ENCODE data around the gene ZNF700. TPM values are rescaled to one million over a fixed set of nuclear protein-coding genes. Genes with fewer than 3 reads are reported as not detected.

Gene ZNF700
- total and polyA plus RNA-seq, 2 donors (not counting 1 experiment from before 2014, with no cell fraction given) = 14.3 to 34.9 TPM

GRCh38 chr19:11995174-11995573 is 70.3 kb downstream of the ZNF700 start:
- no peaks in the 10 kb centered on the region for H3K27me3 ChIP-seq (replicated peaks in 1 of 4; ENCODE audit: control extremely low read depth in 1 of 4, control insufficient read depth in 3 of 4, insufficient read depth in 4 of 4, low read length in 3 of 4)
- no peaks in the 10 kb centered on the region for H3K36me3 ChIP-seq (replicated peaks in 1 of 2; ENCODE audit: control extremely low read depth in 1 of 2, control insufficient read depth in 1 of 2, extremely low read depth in 1 of 2, insufficient read depth in 2 of 2, low read length in 1 of 2)
- Mint-ChIP-seq H3K27me3 (no peaks in the 10 kb centered on the region), H3K27ac (no peak overlapping the region), H3K9me3 (ENCODE audit: insufficient read depth) (no peaks in the 10 kb centered on the region), H3K4me3 (no peak overlapping the region), H3K4me1 (peaks cover 33% of the 10 kb centered on the region)
- no peaks in the 10 kb centered on the region for H3K9me3 ChIP-seq (ENCODE audit: control extremely low read depth in 1 of 3, control insufficient read depth in 2 of 3, insufficient read depth in 1 of 3, low read length in 2 of 3)
- no peak for DNase-seq
- H3K4me1 ChIP-seq (ENCODE audit: control insufficient read depth in 2 of 2, insufficient read depth in 2 of 2, low read length in 2 of 2) = peaks cover 7 to 12% of the 10 kb centered on the region in 2 donors
- H3K79me2 ChIP-seq (ENCODE audit: control insufficient read depth, insufficient read depth, low read length) = peaks cover 89% of the 10 kb centered on the region
- ChIA-PET CTCF (no interaction called here), POLR2A (no interaction called here)
- H3K4me2 ChIP-seq (replicated peaks; ENCODE audit: low read depth, low read length, poor library complexity, severe bottlenecking) = no peak overlapping the region
- H2AFZ ChIP-seq (ENCODE audit: insufficient read depth, low read depth, low read length, poor library complexity, severe bottlenecking) = no peak overlapping the region
- peaks cover 48% of the 10 kb centered on the region for H4K20me1 ChIP-seq (ENCODE audit: control insufficient read depth, insufficient read depth, low read length, poor library complexity, severe bottlenecking)
- WGBS (ENCODE audit: insufficient coverage) = 80% methylated on average over 1 of the region's 1 CpG
- TF ChIP-seq, protein P1, sequence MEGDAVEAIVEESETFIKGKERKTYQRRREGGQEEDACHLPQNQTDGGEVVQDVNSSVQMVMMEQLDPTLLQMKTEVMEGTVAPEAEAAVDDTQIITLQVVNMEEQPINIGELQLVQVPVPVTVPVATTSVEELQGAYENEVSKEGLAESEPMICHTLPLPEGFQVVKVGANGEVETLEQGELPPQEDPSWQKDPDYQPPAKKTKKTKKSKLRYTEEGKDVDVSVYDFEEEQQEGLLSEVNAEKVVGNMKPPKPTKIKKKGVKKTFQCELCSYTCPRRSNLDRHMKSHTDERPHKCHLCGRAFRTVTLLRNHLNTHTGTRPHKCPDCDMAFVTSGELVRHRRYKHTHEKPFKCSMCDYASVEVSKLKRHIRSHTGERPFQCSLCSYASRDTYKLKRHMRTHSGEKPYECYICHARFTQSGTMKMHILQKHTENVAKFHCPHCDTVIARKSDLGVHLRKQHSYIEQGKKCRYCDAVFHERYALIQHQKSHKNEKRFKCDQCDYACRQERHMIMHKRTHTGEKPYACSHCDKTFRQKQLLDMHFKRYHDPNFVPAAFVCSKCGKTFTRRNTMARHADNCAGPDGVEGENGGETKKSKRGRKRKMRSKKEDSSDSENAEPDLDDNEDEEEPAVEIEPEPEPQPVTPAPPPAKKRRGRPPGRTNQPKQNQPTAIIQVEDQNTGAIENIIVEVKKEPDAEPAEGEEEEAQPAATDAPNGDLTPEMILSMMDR (IDR thresholded peaks at IDR 0.05) = no peak
- TF ChIP-seq EZH2 (IDR thresholded peaks at IDR 0.05; ENCODE audit: borderline replicate concordance, insufficient read depth, low read depth, low read length, poor library complexity, severe bottlenecking) = no peak
- H3K4me3 ChIP-seq (ENCODE audit: control extremely low read depth in 1 of 5, extremely low read depth in 1 of 5, insufficient read depth in 1 of 5, low read depth in 2 of 5, low read length in 4 of 5) = no peak overlapping the region
- no peak overlapping the region for H3K9ac ChIP-seq (ENCODE audit: low read length)
- no peak overlapping the region for H3K27ac ChIP-seq (ENCODE audit: low read length in 2 of 2)
- intact Hi-C loops (cut with micrococcal nuclease) = no loop called here
- no peak for ATAC-seq (ENCODE audit: low read depth)

Small RNAs within 50 kb of the gene (small RNA-seq; reads per million reads assigned to genes)
- gene RNA5SP464 (ENCODE audit: insufficient read length, low read depth, low replicate concordance) = not detected

Other genes starting within 250 kb of the ZNF700 start
- gene ZNF823, start 186.2 kb upstream of the ZNF700 start, total RNA-seq = 4.2 and 5.1 TPM in 2 replicates
- gene ZNF823, start 186.2 kb upstream of the ZNF700 start, polyA plus RNA-seq = 1.1 and 1.8 TPM in 2 replicates
- gene ZNF441, start 158.1 kb upstream of the ZNF700 start, total RNA-seq = 43.5 and 45.3 TPM in 2 replicates
- gene ZNF441, start 158.1 kb upstream of the ZNF700 start, polyA plus RNA-seq = 4.2 and 7.4 TPM in 2 replicates
- 1.7 and 2.4 TPM in 2 replicates for gene ZNF491, start 126.6 kb upstream of the ZNF700 start, total RNA-seq
- 0.57 and 0.65 TPM in 2 replicates for gene ZNF491, start 126.6 kb upstream of the ZNF700 start, polyA plus RNA-seq
- gene ZNF440, start 110.8 kb upstream of the ZNF700 start, total RNA-seq = 22.4 and 23.4 TPM in 2 replicates
- gene ZNF440, start 110.8 kb upstream of the ZNF700 start, polyA plus RNA-seq = 3.4 and 4.3 TPM in 2 replicates
- 48.6 and 52.3 TPM in 2 replicates for gene ZNF439, start 76.4 kb upstream of the ZNF700 start, total RNA-seq
- 19.7 and 27.8 TPM in 2 replicates for gene ZNF439, start 76.4 kb upstream of the ZNF700 start, polyA plus RNA-seq
- 2.1 and 4.8 TPM in 2 replicates for gene ZNF69, start 37.3 kb upstream of the ZNF700 start, total RNA-seq
- gene ZNF69, start 37.3 kb upstream of the ZNF700 start, polyA plus RNA-seq = 0.69 and 0.92 TPM in 2 replicates
- 14.2 and 16.6 TPM in 2 replicates for gene ZNF763, start 39.9 kb downstream of the ZNF700 start, total RNA-seq
- gene ZNF763, start 39.9 kb downstream of the ZNF700 start, polyA plus RNA-seq = 3.0 and 4.5 TPM in 2 replicates
- 7.3 and 7.6 TPM in 2 replicates for gene ZNF433, start 110.6 kb downstream of the ZNF700 start, total RNA-seq
- gene ZNF433, start 110.6 kb downstream of the ZNF700 start, polyA plus RNA-seq = 1.1 and 1.3 TPM in 2 replicates
- gene ZNF878, start 127.9 kb downstream of the ZNF700 start, total RNA-seq = 0.29 TPM in 1 of 2 replicates, not detected in the other
- 0.04 TPM in 1 of 2 replicates, not detected in the other for gene ZNF878, start 127.9 kb downstream of the ZNF700 start, polyA plus RNA-seq
- 33.7 and 36.4 TPM in 2 replicates for gene ZNF844, start 139.6 kb downstream of the ZNF700 start, total RNA-seq
- 5.9 and 7.7 TPM in 2 replicates for gene ZNF844, start 139.6 kb downstream of the ZNF700 start, polyA plus RNA-seq
- 5.4 and 10.6 TPM in 2 replicates for gene ZNF20, start 215.2 kb downstream of the ZNF700 start, total RNA-seq
- 0.89 and 1.6 TPM in 2 replicates for gene ZNF20, start 215.2 kb downstream of the ZNF700 start, polyA plus RNA-seq
- 6.6 and 9.8 TPM in 2 replicates for gene ZNF625, start 231.6 kb downstream of the ZNF700 start, total RNA-seq
- 0.60 and 0.69 TPM in 2 replicates for gene ZNF625, start 231.6 kb downstream of the ZNF700 start, polyA plus RNA-seq
- gene ZNF136, start 238.0 kb downstream of the ZNF700 start, total RNA-seq = 30.8 and 33.5 TPM in 2 replicates
- 7.5 and 23.0 TPM in 2 replicates for gene ZNF136, start 238.0 kb downstream of the ZNF700 start, polyA plus RNA-seq

Measured in B cell (primary cell).